CD8-positive, alpha-beta memory T cell (primary cell): Measurements from ENCODE around the gene PROKR1. TPM values are rescaled to one million over a fixed set of nuclear protein-coding genes. Genes with fewer than 3 reads are reported as not detected.
"Not testable (repeated sequence)": the region's sequence is repeated elsewhere in the genome, so short reads cannot be mapped to it uniquely, and the experiment has no call there.

Source experiments
- CTCF ChIA-PET: fragments of 350-600 bp; sonication (Branson Sonifier 250); formaldehyde crosslinking; loops from one replicate; lab custom pipeline; 2021; ENCODE audit warnings: antibody characterized with exemption; lab: Charles Lee
- POLR2A ChIA-PET: fragments of 350-600 bp; sonication (Branson Sonifier 250); formaldehyde crosslinking; loops from one replicate; lab custom pipeline; 2021; ENCODE audit warnings: antibody characterized with exemption; lab: Charles Lee
- DNase-seq, 5 donors: peaks; one replicate each; pipeline versions ENCODE4 v3.0.0 to v3.0.0-alpha.2; 2020 to 2022; ENCODE audit warnings: mixed read lengths in 1 of 5
- H3K27ac ChIP-seq: one replicate; pipeline ENCODE4 v1.7.0; 2013; ENCODE audit warnings: low read depth, mild to moderate bottlenecking, low read length, moderate library complexity
- H3K27me3 ChIP-seq: 2 replicates; pipeline ENCODE4 v1.7.0; 2013; ENCODE audit warnings: low read length, mild to moderate bottlenecking; ENCODE audit not compliant: insufficient read depth, poor library complexity, severe bottlenecking
- H3K36me3 ChIP-seq: 2 replicates; pipeline ENCODE4 v1.7.0; 2013; ENCODE audit warnings: mild to moderate bottlenecking, low read length, moderate library complexity; ENCODE audit not compliant: insufficient read depth
- H3K4me1 ChIP-seq: 2 replicates; pipeline ENCODE4 v1.7.0; 2013; ENCODE audit warnings: mild to moderate bottlenecking, low read length, moderate library complexity; ENCODE audit not compliant: insufficient read depth
- H3K4me3 ChIP-seq: 2 replicates; pipeline ENCODE4 v1.7.0; 2013; ENCODE audit warnings: mild to moderate bottlenecking, low read length
- H3K9me3 ChIP-seq: 2 replicates; pipeline ENCODE4 v1.7.0; 2013; ENCODE audit warnings: mild to moderate bottlenecking, low read length
- H3K27ac Mint-ChIP-seq, 8 donors: one replicate each; pipeline ENCODE4 v1.8.0; 2020 to 2021; ENCODE audit warnings: mixed read lengths in 8 of 8, mild to moderate bottlenecking in 6 of 8, inconsistent platforms in 3 of 8, moderate library complexity in 3 of 8
- H3K27me3 Mint-ChIP-seq, 2 donors: one replicate each; pipeline ENCODE4 v1.8.0; 2020 to 2021; ENCODE audit warnings: mixed read lengths in 2 of 2, mild to moderate bottlenecking in 1 of 2, moderate library complexity in 1 of 2
- H3K36me3 Mint-ChIP-seq, 3 donors: one replicate each; pipeline ENCODE4 v1.8.0; 2020 to 2021; ENCODE audit warnings: mixed read lengths in 3 of 3, inconsistent platforms in 1 of 3, mild to moderate bottlenecking in 1 of 3
- H3K4me1 Mint-ChIP-seq, 3 donors: one replicate each; pipeline ENCODE4 v1.8.0; 2020 to 2021; ENCODE audit warnings: mixed read lengths in 3 of 3, inconsistent platforms in 1 of 3, mild to moderate bottlenecking in 1 of 3
- H3K4me3 Mint-ChIP-seq, 7 donors: one replicate each; pipeline ENCODE4 v1.8.0; 2020 to 2021; ENCODE audit warnings: mixed read lengths in 7 of 7, mild to moderate bottlenecking in 6 of 7, moderate library complexity in 4 of 7, inconsistent platforms in 2 of 7
- H3K9me3 Mint-ChIP-seq, 5 donors: one replicate each; pipeline ENCODE4 v1.8.0; 2020 to 2022; ENCODE audit warnings: mixed read lengths in 5 of 5, mild to moderate bottlenecking in 3 of 5, moderate library complexity in 2 of 5, inconsistent platforms in 1 of 5
- polyA plus RNA-seq: library from polyadenylated mRNA; unstranded; fragments of 300-500 nt; fragmentation: Illumina TruSeq; gene quantifications from one replicate; pipeline ENCODE4 v1.2.3, GENCODE V29; 2021
- total RNA-seq, 2 experiments: library from RNA; stranded (reverse); gene quantifications; one replicate each; pipeline ENCODE4 v1.2.3, GENCODE V29; 2021

The PROKR1 gene
- under 1 TPM in 1 of 2 experiments, not detected in 1; 0.09 TPM for total RNA-seq
- not detected for polyA plus RNA-seq

- DNase-seq, result no peak
- no peaks in the 10 kb centered on the region for H3K4me1 ChIP-seq
- Mint-ChIP-seq H3K27ac (peak within 1 kb of the TSS in 1 of 8 donors; percentile 62), H3K36me3 (peaks cover 0 to 16% (median 2%) of the 10 kb centered on the region in 3 donors), H3K9me3 (peaks cover 0 to 7% (median 4%) of the 10 kb centered on the region in 5 donors), H3K4me3 (peak within 1 kb of the TSS; percentile 20 to 65 (median 43)), H3K4me1 (peaks cover 0 to 6% (median 4%) of the 10 kb centered on the region in 3 donors), H3K27me3 (peaks cover 52 to 70% of the 10 kb centered on the region in 2 donors)
- H3K9me3 ChIP-seq, result no peaks in the 10 kb centered on the region
- no peak within 1 kb of the TSS for H3K4me3 ChIP-seq
- ChIA-PET POLR2A (no interaction called here), CTCF (no interaction called here)
- peaks cover 32% of the 10 kb centered on the region for H3K27me3 ChIP-seq
- H3K27ac ChIP-seq, result no peak within 1 kb of the TSS
- no peaks in the 10 kb centered on the region for H3K36me3 ChIP-seq
Measured at GRCh38 chr2:68643011-68643873, at the start of gene PROKR1. Gene PROKR1, plus strand, starts transcription at chr2:68643579. Its CDS starts 2,243 bp downstream, at chr2:68645822.

GRCh38 chr2:68594041-68594440, 49.3 kb upstream of the PROKR1 start:
- POLR2A ChIA-PET, result no interaction called here
- Mint-ChIP-seq H3K36me3 (peaks cover 0 to under 1% (median 0%) of the 10 kb centered on the region in 3 donors), H3K4me1 (peaks cover 3 to 13% (median 12%) of the 10 kb centered on the region in 3 donors), H3K27ac (peak overlapping the region in 1 of 8 donors; percentile 35), H3K9me3 (peaks cover 0 to 2% (median 0%) of the 10 kb centered on the region in 5 donors), H3K27me3 (peaks cover 1 to 12% of the 10 kb centered on the region in 2 donors), H3K4me3 (no peak overlapping the region)
- H3K27ac ChIP-seq, result no peak overlapping the region
- no peak for DNase-seq
- CTCF ChIA-PET, result interaction anchor here (0.8 to 4.3 kb wide), 5 partner anchors 66 to 331 kb away, joined by 3 to 55 read pairs (median 5); partner anchors contain the start of genes APLF, ARHGAP25 and FBXO48
- H3K4me1 ChIP-seq, result peaks cover 5% of the 10 kb centered on the region
- no peak overlapping the region for H3K4me3 ChIP-seq
- H3K27me3 ChIP-seq, result no peaks in the 10 kb centered on the region
- no peaks in the 10 kb centered on the region for H3K36me3 ChIP-seq
- H3K9me3 ChIP-seq, result no peaks in the 10 kb centered on the region

GRCh38 chr2:68594674-68595492, 48.5 kb upstream of the PROKR1 start:
- Histone ChIP-seq H3K9me3 (no peaks in the 10 kb centered on the region), H3K36me3 (no peaks in the 10 kb centered on the region), H3K27me3 (no peaks in the 10 kb centered on the region), H3K4me1 (peaks cover 5% of the 10 kb centered on the region), H3K4me3 (no peak overlapping the region), H3K27ac (no peak overlapping the region)
- Mint-ChIP-seq H3K4me3 (peak overlapping the region in 5 of 7 donors; percentile 3 to 57 (median 23)), H3K27ac (peak overlapping the region in 4 of 8 donors; percentile 1 to 22 (median 6)), H3K27me3 (peaks cover 1 to 15% of the 10 kb centered on the region in 2 donors), H3K36me3 (peaks cover 0 to 9% (median 0%) of the 10 kb centered on the region in 3 donors), H3K4me1 (peaks cover 3 to 13% (median 12%) of the 10 kb centered on the region in 3 donors), H3K9me3 (peaks cover 0 to 9% (median 6%) of the 10 kb centered on the region in 5 donors)
- ChIA-PET POLR2A (interaction anchor here (1.0 kb wide), 2 partner anchors 128 to 131 kb away, joined by 3 to 4 read pairs; partner anchors contain the start of genes APLF and FBXO48), CTCF (interaction anchor here (0.8 to 4.3 kb wide), 23 partner anchors 9 to 473 kb away, joined by 3 to 55 read pairs (median 4); partner anchors contain the start of genes APLF, ARHGAP25 and FBXO48)
- peak; percentile 33 to 67 (median 40) for DNase-seq

- not testable (repeated sequence) for H3K36me3 ChIP-seq, H3K4me1 ChIP-seq, H3K4me3 Mint-ChIP-seq, DNase-seq, H3K27ac ChIP-seq, H3K27ac Mint-ChIP-seq, H3K4me3 ChIP-seq, H3K9me3 ChIP-seq, H3K27me3 ChIP-seq
- peaks cover 0 to 13% (median 10%) of the 10 kb centered on the region in 5 donors for H3K9me3 Mint-ChIP-seq
- peaks cover 0 to 14% (median 1%) of the 10 kb centered on the region in 3 donors for H3K36me3 Mint-ChIP-seq
- peaks cover 3 to 13% (median 12%) of the 10 kb centered on the region in 3 donors for H3K4me1 Mint-ChIP-seq
- POLR2A ChIA-PET, result interaction anchor here (1.0 kb wide), 2 partner anchors 128 to 132 kb away, joined by 3 to 4 read pairs; partner anchors contain the start of genes APLF and FBXO48
- CTCF ChIA-PET, result interaction anchor here (1.0 to 4.3 kb wide), 23 partner anchors 10 to 473 kb away, joined by 3 to 55 read pairs (median 4); partner anchors contain the start of genes APLF, ARHGAP25 and FBXO48
- H3K27me3 Mint-ChIP-seq, result peaks cover 5 to 19% of the 10 kb centered on the region in 2 donors
Measured at GRCh38 chr2:68595493-68595785, 47.9 kb upstream of the PROKR1 start.

- H3K4me3 ChIP-seq, H3K27me3 ChIP-seq, H3K27ac ChIP-seq, CTCF ChIA-PET, H3K4me1 ChIP-seq, POLR2A ChIA-PET, H3K4me1 Mint-ChIP-seq, H3K4me3 Mint-ChIP-seq, H3K36me3 ChIP-seq, H3K9me3 ChIP-seq, DNase-seq: not testable (repeated sequence)
- Mint-ChIP-seq H3K36me3 (peaks cover 0 to 18% (median 1%) of the 10 kb centered on the region in 3 donors), H3K27ac (peak overlapping the region in 1 of 8 donors; percentile 14), H3K9me3 (peaks cover 21 to 39% (median 28%) of the 10 kb centered on the region in 5 donors), H3K27me3 (peaks cover 14 to 15% of the 10 kb centered on the region in 2 donors)
Measured at GRCh38 chr2:68600495-68600894, 42.9 kb upstream of the PROKR1 start.

GRCh38 chr2:68603059-68603458, 40.3 kb upstream of the PROKR1 start:
- ChIA-PET CTCF (no interaction called here), POLR2A (no interaction called here)
- H3K27me3 Mint-ChIP-seq, result peaks cover 7 to 14% of the 10 kb centered on the region in 2 donors
- Histone ChIP-seq H3K9me3 (no peaks in the 10 kb centered on the region), H3K4me3 (no peak overlapping the region), H3K27ac (no peak overlapping the region), H3K36me3 (no peaks in the 10 kb centered on the region), H3K27me3 (no peaks in the 10 kb centered on the region), H3K4me1 (no peaks in the 10 kb centered on the region)
- H3K9me3 Mint-ChIP-seq, result peaks cover 21 to 39% (median 28%) of the 10 kb centered on the region in 5 donors
- H3K4me1 Mint-ChIP-seq, result peaks cover 5 to 6% (median 6%) of the 10 kb centered on the region in 3 donors
- no peak for DNase-seq
- no peak overlapping the region for H3K27ac Mint-ChIP-seq
- H3K36me3 Mint-ChIP-seq, result peaks cover 0 to 18% (median 1%) of the 10 kb centered on the region in 3 donors
- no peak overlapping the region for H3K4me3 Mint-ChIP-seq

- Histone ChIP-seq H3K27me3 (no peaks in the 10 kb centered on the region), H3K9me3 (no peaks in the 10 kb centered on the region), H3K36me3 (no peaks in the 10 kb centered on the region), H3K4me3 (no peak overlapping the region), H3K4me1 (no peaks in the 10 kb centered on the region), H3K27ac (no peak overlapping the region)
- Mint-ChIP-seq H3K4me1 (peaks cover 5 to 6% (median 6%) of the 10 kb centered on the region in 3 donors), H3K27me3 (peaks cover 7 to 14% of the 10 kb centered on the region in 2 donors), H3K9me3 (peaks cover 21 to 37% (median 27%) of the 10 kb centered on the region in 5 donors), H3K36me3 (peaks cover 0 to 18% (median 1%) of the 10 kb centered on the region in 3 donors), H3K27ac (no peak overlapping the region), H3K4me3 (no peak overlapping the region)
- no peak for DNase-seq
- POLR2A ChIA-PET, result no interaction called here
- CTCF ChIA-PET, result no interaction called here
Measured at GRCh38 chr2:68604077-68604476, 39.3 kb upstream of the PROKR1 start.
